Measurements from ENCODE around the gene BCOR. TPM values are rescaled to one million over a fixed set of nuclear protein-coding genes. Genes with fewer than 3 reads are reported as not detected.

The BCOR gene
- total RNA-seq, 1 experiment from 2014 or later = 134 TPM

DNA sequence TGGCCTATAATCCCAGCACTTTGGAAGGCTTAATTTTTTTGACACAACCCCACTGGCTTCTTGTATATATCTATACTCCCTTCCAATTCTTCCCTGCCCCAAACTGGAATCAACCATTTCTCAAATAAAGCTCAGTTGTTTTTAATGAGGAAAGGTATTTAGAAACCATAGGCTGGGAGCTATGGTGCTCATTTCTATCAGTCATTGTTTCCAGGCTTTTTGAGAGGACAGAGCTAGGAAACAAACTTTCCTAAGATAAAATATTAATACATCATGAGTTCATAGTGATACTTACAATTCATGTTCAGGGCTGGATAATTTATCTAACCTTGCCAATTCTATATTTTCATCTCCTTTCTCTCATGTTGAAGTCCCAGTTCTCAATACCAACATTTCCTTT is 50.3 kb downstream of the BCOR start:
- Histone ChIP-seq H4K8ac (replicated peaks; ENCODE audit: insufficient read length, low read depth, low read length) (no peak overlapping the region), H3K4me2 (ENCODE audit: insufficient read depth, insufficient read length, low read length) (no peak overlapping the region), H2BK5ac (ENCODE audit: insufficient read length, low read length) (no peak overlapping the region), H2AFZ (ENCODE audit: low read length) (no peak overlapping the region), H3K14ac (ENCODE audit: insufficient read depth, low read length) (no peak overlapping the region), H3K27me3 (ENCODE audit: insufficient read depth, low read length) (no peaks in the 10 kb centered on the region), H3K9me3 (ENCODE audit: control insufficient read depth, low read depth, low read length) (peaks cover 34% of the 10 kb centered on the region), H4K20me1 (ENCODE audit: control insufficient read depth, insufficient read depth, insufficient read length) (no peaks in the 10 kb centered on the region), H3K56ac (ENCODE audit: insufficient read length, low read depth, low read length) (no peak overlapping the region), H3K79me1 (ENCODE audit: insufficient read depth, low read depth, low read length, poor library complexity, severe bottlenecking) (no peaks in the 10 kb centered on the region), H2BK120ac (ENCODE audit: low read depth, low read length, poor library complexity, severe bottlenecking) (no peak overlapping the region), H3K4ac (ENCODE audit: low read depth, low read length) (no peak overlapping the region), H3K27ac (ENCODE audit: insufficient read length, low read depth, low read length) (no peak overlapping the region), H3K4me1 (ENCODE audit: insufficient read depth, low read length) (no peaks in the 10 kb centered on the region), H3T11ph (ENCODE audit: low read length) (no peak overlapping the region), H3K18ac (ENCODE audit: insufficient read length, low read depth, low read length) (no peak overlapping the region), H3K79me2 (ENCODE audit: insufficient read depth, low read length) (no peaks in the 10 kb centered on the region), H2BK15ac (ENCODE audit: low read depth, low read length) (no peak overlapping the region), H4K91ac (ENCODE audit: insufficient read length, low read depth, low read length) (no peak overlapping the region), H3K23ac (ENCODE audit: insufficient read length, low read depth, low read length) (no peak overlapping the region), H4K5ac (ENCODE audit: insufficient read length, low read depth, low read length) (no peak overlapping the region), H2AK5ac (ENCODE audit: insufficient read length, low read length) (no peak overlapping the region), H2BK12ac (ENCODE audit: insufficient read length, low read depth, low read length) (no peak overlapping the region), H2BK20ac (ENCODE audit: low read depth, low read length, poor library complexity, severe bottlenecking) (no peak overlapping the region), H3K23me2 (ENCODE audit: insufficient read length, low read depth, low read length, poor library complexity, severe bottlenecking) (no peaks in the 10 kb centered on the region), H3K9ac (ENCODE audit: extremely low read depth, insufficient read length, low read length) (no peak overlapping the region)
- Mint-ChIP-seq H3K36me3 (ENCODE audit: insufficient read depth in 1 of 3, low read depth in 3 of 3) (peaks cover 54 to 65% (median 54%) of the 10 kb centered on the region in 3 experiments), H3K27me3 (ENCODE audit: low read depth) (no peaks in the 10 kb centered on the region), H3K9me3 (peaks cover 77 to 87% of the 10 kb centered on the region in 2 experiments), H3K27ac (no peak overlapping the region), H3K4me1 (no peaks in the 10 kb centered on the region), H3K4me3 (no peak overlapping the region)
- DNase-seq = no peak
- no peak for TF ChIP-seq CTCF (conservative IDR thresholded peaks at IDR 0.05)

Data from H9 (cell line).